Activated T-helper 2 cell treated with anti-CD3 and anti-CD28 coated beads, Interferon-gamma antibody, Interleukin-2, Interleukin-4, amounts not matched to agents 10 μg/mL and 5 μg/mL and 100 μg/mL, durations not matched to agents 14 hours and 24 hours and 36 hours (primary cell): ENCODE results near the gene USP12. TPM values are rescaled to one million over a fixed set of nuclear protein-coding genes. Genes with fewer than 3 reads are reported as not detected.
A peak's percentile ranks its signal among the peaks of the same experiment; 100 is the strongest.

ENCODE experiments used
- DNase-seq: peaks from one replicate; pipeline ENCODE4 v3.0.0; 2021; ENCODE audit warnings: low spot score
- H3K27ac Mint-ChIP-seq: one replicate; pipeline ENCODE4 v1.8.0; 2021; ENCODE audit warnings: mixed read lengths
- H3K27me3 Mint-ChIP-seq: one replicate; pipeline ENCODE4 v1.8.0; 2021; ENCODE audit warnings: low read depth, mixed read lengths
- H3K36me3 Mint-ChIP-seq: one replicate; pipeline ENCODE4 v1.8.0; 2021; ENCODE audit warnings: low read depth, mixed read lengths
- H3K4me1 Mint-ChIP-seq: one replicate; pipeline ENCODE4 v1.8.0; 2021; ENCODE audit warnings: low read depth, mixed read lengths
- H3K4me3 Mint-ChIP-seq: one replicate; pipeline ENCODE4 v1.8.0; 2021; ENCODE audit warnings: low read depth, mild to moderate bottlenecking, moderate library complexity, mixed read lengths
- H3K9me3 Mint-ChIP-seq: one replicate; pipeline ENCODE4 v1.8.0; 2021; ENCODE audit warnings: mixed read lengths
- intact Hi-C: fragments of 100-400 bp; cut with micrococcal nuclease; formaldehyde crosslinking; loops from one replicate; pipeline ENCODE4 v1.15.1; 2023
- total RNA-seq: library from RNA; stranded (reverse); gene quantifications from 2 replicates; pipeline ENCODE4 v1.2.3, GENCODE V29; 2022

Gene USP12
- total RNA-seq, 1 donor from 2014 or later, result 40.8 TPM

DNA sequence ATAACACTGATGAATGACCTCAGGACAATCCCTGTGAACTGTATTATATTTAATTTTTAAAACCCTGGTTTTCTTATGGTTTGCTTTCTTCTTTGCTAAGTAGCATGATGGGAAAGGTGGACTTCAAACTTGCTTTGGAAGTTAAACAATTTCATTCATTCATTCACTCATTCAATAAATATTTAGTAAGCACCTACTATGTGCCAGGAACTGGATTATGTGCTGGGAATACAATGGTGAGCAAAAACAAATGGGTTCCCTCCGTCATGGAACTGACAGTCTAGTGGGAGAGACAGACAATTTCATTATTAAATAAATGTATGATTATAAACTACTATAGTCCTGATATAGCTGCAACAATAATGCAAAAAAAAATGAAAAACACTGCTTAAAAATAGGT lies 70.3 kb downstream of the USP12 start:
- DNase-seq, result no peak
- Mint-ChIP-seq H3K27ac (no peak overlapping the region), H3K4me3 (no peak overlapping the region), H3K4me1 (peaks cover 19% of the 10 kb centered on the region), H3K36me3 (peaks cover 52% of the 10 kb centered on the region), H3K9me3 (no peaks in the 10 kb centered on the region), H3K27me3 (no peaks in the 10 kb centered on the region)
- intact Hi-C loops, result no loop called here

DNA sequence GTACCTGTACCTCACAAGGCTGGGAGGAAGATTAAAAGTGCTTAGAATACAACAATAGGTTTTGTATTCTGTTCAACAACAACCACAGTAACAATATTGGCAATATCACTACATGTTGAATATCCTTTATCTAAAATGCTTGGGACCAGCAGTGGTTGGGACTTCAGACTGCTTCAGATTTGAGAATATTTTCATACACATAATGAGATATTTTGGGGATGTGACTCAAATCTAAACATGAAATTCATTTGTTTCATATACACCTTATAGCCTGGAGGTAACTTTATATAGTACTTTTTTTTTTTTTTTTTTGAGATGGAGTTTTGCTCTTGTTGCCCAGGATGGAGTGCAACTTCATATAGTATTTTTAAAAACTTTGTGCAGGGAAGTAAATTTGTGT lies 73.9 kb downstream of the USP12 start:
- DNase-seq, result no peak
- H3K27ac Mint-ChIP-seq, result no peak overlapping the region
- H3K27me3 Mint-ChIP-seq, result no peaks in the 10 kb centered on the region
- no peak overlapping the region for H3K4me3 Mint-ChIP-seq
- H3K9me3 Mint-ChIP-seq, result no peaks in the 10 kb centered on the region
- peaks cover 16% of the 10 kb centered on the region for H3K4me1 Mint-ChIP-seq
- H3K36me3 Mint-ChIP-seq, result peaks cover 59% of the 10 kb centered on the region
- intact Hi-C loops, result no loop called here

DNA sequence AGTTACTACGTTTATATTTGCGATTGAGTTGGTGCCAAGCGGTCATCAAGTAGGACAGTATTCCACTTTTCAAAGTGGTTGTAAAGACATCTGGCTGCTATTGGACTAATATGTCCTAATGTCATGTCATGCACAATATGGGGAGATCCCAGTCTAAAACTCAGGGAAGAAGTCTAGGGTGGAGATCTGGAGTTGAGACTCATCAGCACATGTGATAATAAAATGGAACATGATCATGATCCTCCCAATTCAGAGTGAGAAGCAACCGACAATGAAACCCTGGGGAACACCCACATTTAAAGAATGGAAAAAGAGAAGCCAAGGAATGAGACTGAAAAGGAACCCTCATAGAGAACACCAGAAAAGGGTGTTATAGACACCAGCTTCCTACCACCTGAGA lies 80.2 kb downstream of the USP12 start:
- intact Hi-C loops, result loop anchor here (5.0 kb wide), 1 partner anchor 41 kb away; no protein-coding TSS in a partner anchor
- Mint-ChIP-seq H3K4me1 (peaks cover 6% of the 10 kb centered on the region), H3K27me3 (no peaks in the 10 kb centered on the region), H3K9me3 (no peaks in the 10 kb centered on the region), H3K4me3 (no peak overlapping the region), H3K27ac (no peak overlapping the region), H3K36me3 (peaks cover 67% of the 10 kb centered on the region)
- no peak for DNase-seq

DNA sequence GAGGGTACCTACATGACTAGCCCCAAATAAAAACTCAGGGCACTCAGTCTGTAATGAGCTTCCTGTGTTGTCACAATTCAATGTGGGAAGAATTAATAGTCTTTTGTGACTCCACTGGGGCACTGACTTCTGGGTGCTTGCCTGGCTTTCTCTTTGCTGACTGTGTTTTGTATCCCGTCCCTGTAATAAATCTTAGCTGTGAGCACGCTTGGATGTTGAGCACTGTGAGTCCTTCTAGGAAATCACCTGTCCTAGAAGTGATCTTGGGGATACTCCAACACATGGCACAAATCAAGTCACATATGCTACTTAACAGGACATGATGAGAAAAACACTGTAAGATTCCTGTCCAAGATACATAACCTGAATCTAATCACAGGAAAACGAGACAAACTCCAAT lies 83.0 kb downstream of the USP12 start:
- intact Hi-C loops, result no loop called here
- Mint-ChIP-seq H3K4me1 (peaks cover 6% of the 10 kb centered on the region), H3K27ac (no peak overlapping the region), H3K36me3 (peaks cover 64% of the 10 kb centered on the region), H3K4me3 (no peak overlapping the region), H3K27me3 (no peaks in the 10 kb centered on the region), H3K9me3 (no peaks in the 10 kb centered on the region)
- no peak for DNase-seq

DNA sequence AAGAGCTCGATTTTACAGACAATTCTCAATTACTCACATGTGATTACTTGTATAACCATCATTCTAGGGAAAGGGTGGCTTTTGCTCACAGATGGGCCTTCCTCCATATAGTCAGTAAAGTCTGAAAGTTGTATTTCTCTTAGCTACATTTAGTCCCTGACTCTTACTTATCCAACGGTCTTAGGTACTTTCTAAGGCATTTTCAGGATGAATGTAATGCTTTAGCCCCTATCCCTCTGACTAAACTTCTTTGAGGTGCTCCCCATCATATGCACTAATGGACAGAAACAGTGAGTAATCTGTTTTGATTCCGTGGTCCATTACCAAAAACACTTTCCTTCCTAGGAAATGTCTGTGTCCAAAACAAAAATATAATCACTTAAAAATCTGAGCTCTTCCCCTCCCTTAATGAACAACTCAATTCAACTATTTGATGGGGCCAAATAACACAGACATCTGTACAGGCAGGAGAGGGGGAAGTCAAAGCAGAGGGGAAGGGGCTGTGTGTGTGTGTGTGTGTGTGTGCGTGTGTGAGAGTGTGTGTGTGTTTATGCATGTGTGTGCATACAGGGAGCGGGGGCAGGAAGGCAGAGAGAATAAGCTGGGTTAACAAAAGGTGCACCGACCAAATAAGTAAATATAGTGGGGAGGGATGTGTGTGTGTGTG lies 84.9 kb downstream of the USP12 start:
- Mint-ChIP-seq H3K4me3 (no peak overlapping the region), H3K27me3 (no peaks in the 10 kb centered on the region), H3K4me1 (peaks cover 9% of the 10 kb centered on the region), H3K27ac (peak overlapping the region; percentile 40), H3K9me3 (no peaks in the 10 kb centered on the region), H3K36me3 (peaks cover 63% of the 10 kb centered on the region)
- intact Hi-C loops, result no loop called here
- no peak for DNase-seq

DNA sequence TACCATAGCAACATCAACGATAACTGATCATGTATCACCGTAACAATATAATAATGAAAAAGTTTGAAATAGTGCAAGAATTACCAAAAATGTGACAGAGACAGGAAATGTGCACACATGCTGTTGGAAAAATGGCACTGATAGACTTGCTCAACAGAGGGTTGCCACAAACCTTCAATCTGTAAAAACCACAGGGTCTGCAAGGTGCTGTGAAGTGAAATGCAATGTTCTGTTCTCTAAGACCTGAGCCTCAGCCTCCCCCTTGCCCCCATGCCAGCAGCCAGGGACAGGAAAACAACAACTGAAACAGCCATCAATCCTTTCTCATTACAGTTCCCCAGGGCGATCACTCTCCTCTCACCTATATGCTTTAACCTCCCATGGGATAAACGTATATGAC lies 88.4 kb downstream of the USP12 start:
- Mint-ChIP-seq H3K27ac (no peak overlapping the region), H3K27me3 (no peaks in the 10 kb centered on the region), H3K9me3 (no peaks in the 10 kb centered on the region), H3K4me3 (no peak overlapping the region), H3K36me3 (peaks cover 61% of the 10 kb centered on the region), H3K4me1 (peaks cover 21% of the 10 kb centered on the region)
- no peak for DNase-seq
- intact Hi-C loops, result no loop called here

DNA sequence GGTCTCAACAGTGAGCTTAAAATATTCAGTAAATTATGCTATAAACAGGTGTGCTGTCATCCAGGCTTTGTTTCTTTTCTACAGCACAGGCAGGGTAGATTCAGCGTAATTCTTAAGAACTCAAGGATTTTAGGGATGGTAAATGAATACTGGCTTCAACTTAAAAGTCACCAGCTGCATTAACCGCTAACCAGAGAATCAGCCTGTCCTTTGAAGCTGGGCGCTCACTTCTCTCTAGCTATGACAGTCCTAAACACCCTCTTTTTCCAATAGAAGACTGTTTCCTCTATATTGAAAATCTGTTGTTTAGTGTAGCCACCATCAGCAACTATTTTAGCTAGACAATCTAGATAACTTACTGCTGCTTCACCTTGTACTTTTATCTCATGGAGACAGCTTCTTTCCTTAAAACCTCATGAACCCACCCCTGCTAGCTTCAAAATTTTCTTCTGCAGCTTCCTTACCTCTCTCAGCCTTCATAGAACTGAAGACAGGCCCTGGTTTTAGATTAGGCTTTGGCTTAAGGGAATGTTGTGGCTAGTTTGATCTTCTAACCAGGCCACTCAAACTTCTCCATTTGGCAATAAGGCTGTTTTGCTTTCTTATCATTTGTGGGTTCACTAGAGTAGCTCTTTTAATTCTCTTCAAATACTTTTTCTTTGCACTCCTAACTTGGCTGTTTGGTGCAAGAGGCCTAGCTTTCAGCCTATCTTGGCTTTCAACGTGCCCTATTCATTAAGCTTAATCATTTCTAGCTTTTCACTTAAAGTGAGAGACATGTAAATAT lies 89.5 kb downstream of the USP12 start:
- peaks cover 61% of the 10 kb centered on the region for H3K36me3 Mint-ChIP-seq
- H3K27me3 Mint-ChIP-seq, result no peaks in the 10 kb centered on the region
- H3K9me3 Mint-ChIP-seq, result no peaks in the 10 kb centered on the region
- H3K4me1 Mint-ChIP-seq, result peaks cover 19% of the 10 kb centered on the region
- no peak for DNase-seq
- no peak overlapping the region for H3K4me3 Mint-ChIP-seq
- intact Hi-C loops, result no loop called here
- no peak overlapping the region for H3K27ac Mint-ChIP-seq

DNA sequence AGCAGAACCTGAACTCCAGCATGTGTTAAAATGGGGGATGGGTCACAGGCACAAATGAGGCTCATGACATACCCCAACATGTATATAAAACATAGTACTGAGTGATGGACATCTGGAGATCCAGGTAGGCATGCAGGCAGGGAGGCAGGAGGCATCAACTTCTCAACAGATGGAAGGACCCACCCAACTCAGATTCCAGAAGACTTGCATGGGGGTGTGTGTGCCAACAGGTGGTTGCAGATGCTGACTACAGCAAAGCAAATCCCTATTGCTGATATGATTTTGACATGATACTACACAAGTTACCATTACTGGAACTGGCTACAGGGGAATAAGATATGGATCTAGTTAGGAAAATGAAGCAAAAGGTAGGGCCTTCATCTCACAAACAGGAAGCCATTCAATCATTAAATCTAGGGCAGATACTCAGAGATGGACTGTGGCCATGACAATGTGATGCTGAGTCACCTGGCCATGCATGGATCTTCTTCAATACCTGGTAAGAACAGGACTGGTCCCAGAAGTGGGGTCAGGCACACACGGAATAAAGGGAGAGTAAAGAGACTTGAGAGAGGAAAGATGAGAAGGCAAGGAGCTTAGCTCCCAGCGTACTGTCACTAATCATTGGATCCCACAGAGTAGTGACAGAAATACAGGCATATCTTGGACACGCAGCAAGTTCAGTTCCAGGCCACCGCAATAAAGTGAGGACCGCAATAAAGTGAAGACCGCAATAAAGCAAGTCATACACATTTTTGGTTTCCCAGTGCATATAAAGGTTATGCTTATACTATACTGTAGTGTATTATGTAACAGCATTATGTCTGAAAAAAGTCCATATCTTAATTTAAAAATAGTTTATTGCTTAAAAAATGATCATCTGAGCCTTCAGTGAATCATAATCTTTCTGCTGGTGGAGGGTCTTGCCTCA lies 91.3 kb downstream of the USP12 start:
- Mint-ChIP-seq H3K4me3 (no peak overlapping the region), H3K36me3 (peaks cover 55% of the 10 kb centered on the region), H3K27me3 (no peaks in the 10 kb centered on the region), H3K9me3 (no peaks in the 10 kb centered on the region), H3K4me1 (peaks cover 14% of the 10 kb centered on the region), H3K27ac (peak overlapping the region; percentile 43)
- DNase-seq, result no peak
- intact Hi-C loops, result no loop called here

DNA sequence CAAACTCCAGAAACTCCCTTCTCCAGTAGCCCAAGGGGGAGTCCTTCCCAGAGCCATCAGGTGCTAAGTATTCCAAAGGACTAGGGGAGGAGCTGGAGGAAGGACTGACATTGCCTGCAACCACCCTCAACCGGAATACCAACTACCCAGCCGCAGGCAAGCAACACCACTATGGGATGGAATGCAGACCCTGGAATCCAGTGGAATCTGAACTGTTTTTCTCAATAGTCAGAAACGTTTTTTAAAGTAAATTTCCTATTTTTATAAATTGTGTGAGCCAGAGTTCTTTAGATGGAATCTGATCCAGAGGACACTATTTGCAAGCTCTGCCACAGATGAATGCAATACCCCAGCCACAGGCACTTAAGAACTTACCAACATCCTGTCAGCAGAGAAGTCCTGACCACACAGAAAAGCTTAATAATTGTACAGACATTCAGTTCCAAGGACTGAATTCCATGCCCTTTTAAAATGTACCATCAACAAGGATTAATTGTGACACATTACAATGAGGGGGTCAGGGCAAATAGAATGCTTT lies 92.1 kb downstream of the USP12 start:
- H3K4me3 Mint-ChIP-seq, result no peak overlapping the region

DNA sequence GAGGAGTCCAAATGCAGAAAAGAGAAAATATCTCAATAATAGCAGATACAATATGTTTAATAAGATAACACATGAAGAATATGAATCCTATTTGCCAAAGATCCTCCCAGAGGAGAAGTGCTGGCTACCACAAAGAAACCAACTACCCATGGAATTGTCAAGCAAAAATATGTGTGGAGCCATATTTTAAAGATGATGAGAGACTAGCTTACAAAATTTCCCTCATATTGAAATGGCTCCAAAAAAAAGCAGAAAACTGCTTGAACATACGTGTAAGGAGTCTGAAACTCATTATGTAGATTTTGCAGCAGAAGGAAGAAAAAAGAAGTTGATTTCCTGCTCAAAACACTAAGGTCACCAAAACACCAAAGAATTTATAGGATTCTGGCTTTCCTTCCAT lies 94.2 kb downstream of the USP12 start:
- Mint-ChIP-seq H3K27me3 (no peaks in the 10 kb centered on the region), H3K27ac (no peak overlapping the region), H3K36me3 (peaks cover 59% of the 10 kb centered on the region), H3K4me1 (peaks cover 11% of the 10 kb centered on the region), H3K4me3 (no peak overlapping the region), H3K9me3 (no peaks in the 10 kb centered on the region)
- no peak for DNase-seq
- intact Hi-C loops, result no loop called here

More for the DNA sequence above, 92.1 kb downstream of the USP12 start:
- H3K4me1 Mint-ChIP-seq, result peaks cover 14% of the 10 kb centered on the region
- peaks cover 54% of the 10 kb centered on the region for H3K36me3 Mint-ChIP-seq
- H3K9me3 Mint-ChIP-seq, result no peaks in the 10 kb centered on the region
- no peaks in the 10 kb centered on the region for H3K27me3 Mint-ChIP-seq
- no peak for DNase-seq
- no peak overlapping the region for H3K27ac Mint-ChIP-seq
- intact Hi-C loops, result no loop called here

DNA sequence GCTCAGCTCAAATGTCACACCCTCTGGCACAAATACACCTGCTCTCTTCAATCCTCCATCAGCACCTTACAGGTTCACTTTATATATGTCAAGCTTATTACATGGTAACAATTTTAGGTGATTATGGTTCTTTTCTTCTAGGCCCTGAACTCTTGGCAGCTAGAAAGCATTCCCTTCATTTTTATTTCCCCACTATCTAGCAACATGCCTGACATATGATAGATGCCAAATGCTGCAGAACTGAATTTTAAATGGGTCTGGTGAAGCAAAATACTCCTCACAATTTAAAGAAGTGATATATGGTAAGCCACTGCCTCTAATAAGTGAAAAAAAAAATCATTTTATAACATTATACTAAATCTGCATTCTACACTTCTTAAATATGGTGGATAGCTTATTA lies 95.2 kb downstream of the USP12 start:
- H3K9me3 Mint-ChIP-seq, result no peaks in the 10 kb centered on the region
- no peak overlapping the region for H3K4me3 Mint-ChIP-seq
- no peaks in the 10 kb centered on the region for H3K27me3 Mint-ChIP-seq
- H3K36me3 Mint-ChIP-seq, result peaks cover 57% of the 10 kb centered on the region
- H3K27ac Mint-ChIP-seq, result no peak overlapping the region
- peaks cover 15% of the 10 kb centered on the region for H3K4me1 Mint-ChIP-seq
- intact Hi-C loops, result no loop called here
- DNase-seq, result no peak

DNA sequence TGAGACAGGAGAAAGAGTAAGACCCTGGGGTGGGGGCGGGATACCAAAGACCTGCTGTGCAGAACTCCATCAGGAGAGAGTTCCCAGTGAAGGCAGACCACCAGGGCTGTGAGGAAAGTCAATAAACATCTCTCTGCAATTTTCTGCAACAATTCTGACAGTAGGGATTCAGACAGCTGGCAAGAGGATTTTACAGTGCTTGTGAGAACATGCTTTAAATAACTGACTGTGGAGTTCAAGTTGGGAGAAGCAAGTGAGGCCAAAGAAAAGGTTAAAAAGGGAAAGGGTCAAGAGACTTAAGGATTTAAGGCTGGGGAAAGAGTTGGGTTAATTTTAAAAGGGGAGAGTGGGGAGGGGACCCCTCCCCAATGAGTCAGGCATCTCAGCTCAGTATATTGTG lies 98.4 kb downstream of the USP12 start:
- intact Hi-C loops, result no loop called here
- Mint-ChIP-seq H3K4me3 (no peak overlapping the region), H3K9me3 (no peaks in the 10 kb centered on the region), H3K36me3 (peaks cover 58% of the 10 kb centered on the region), H3K4me1 (peaks cover 4% of the 10 kb centered on the region), H3K27me3 (no peaks in the 10 kb centered on the region), H3K27ac (no peak overlapping the region)
- no peak for DNase-seq
